HepG2 (cell line): Measurements from ENCODE around the gene SHE. TPM values are rescaled to one million over a fixed set of nuclear protein-coding genes. Genes with fewer than 3 reads are reported as not detected.

Experiments used
- ATAC-seq: fragments of 200-7000 bp; cut with Tn5 transposase; 3 replicates; pipeline ENCODE4 v1.9.1; 2020; ENCODE audit warnings: mild to moderate bottlenecking, moderate library complexity
- BruUV-seq: library from RNA; stranded (reverse); fragments of 400-500 nt; replicated peaks from 2 replicates; lab custom pipeline; 2021; lab: Mats Ljungman, UMichigan
- CTCF ChIA-PET: fragments of 300-600 bp; formaldehyde crosslinking; extraction: SDS; loops from one replicate; lab custom pipeline; 2021; ENCODE audit warnings: low total read pairs, inconsistent platforms, low intra/inter-chr PET ratio; lab: Yijun Ruan, JAX
- POLR2A ChIA-PET: fragments of 350-600 bp; sonication (Branson Sonifier 250); formaldehyde crosslinking; loops from one replicate; lab custom pipeline; 2020; ENCODE audit warnings: antibody characterized with exemption, inconsistent platforms; lab: Yijun Ruan, JAX
- DNase-seq: peaks from one replicate; pipeline ENCODE4 v3.0.0-alpha.2; 2015; ENCODE audit warnings: low spot score
- FAIRE-seq: peaks from 3 replicates; lab custom pipeline; 2011; peaks lifted over from hg19 to GRCh38; lab: Jason Lieb, UNC
- H2AFZ ChIP-seq: one replicate; pipeline ENCODE4 v1.6.1; 2011; ENCODE audit warnings: low read length, inconsistent platforms
- H3K27ac ChIP-seq: fragments of 300-600 bp; 3 replicates; pipeline ENCODE4 v1.8.0; 2011; ENCODE audit warnings: mixed run types, mild to moderate bottlenecking, mixed read lengths, low read length, inconsistent platforms; ENCODE audit not compliant: insufficient read depth; ENCODE audit errors: extremely low read length
- H3K27me3 ChIP-seq, 2 experiments: fragments of 200-600 bp in 1 of 2; 2 replicates in 1 of 2; 3 replicates in 1 of 2; pipeline versions ENCODE4 v1.6.0 to v1.8.0; 2011; ENCODE audit warnings: low read length in 2 of 2, mild to moderate bottlenecking in 2 of 2, moderate library complexity in 2 of 2, inconsistent platforms in 1 of 2; ENCODE audit not compliant: insufficient read depth in 2 of 2, control insufficient read depth in 1 of 2
- H3K36me3 ChIP-seq, 2 experiments: fragments of 200-600 bp in 1 of 2; replicated peaks in 1 of 2; 2 replicates in 1 of 2; 3 replicates in 1 of 2; pipeline versions ENCODE4 v1.5.1 to v1.8.0; 2011; ENCODE audit warnings: low read length in 2 of 2, inconsistent platforms in 1 of 2; ENCODE audit not compliant: insufficient read depth in 2 of 2, control insufficient read depth in 1 of 2
- H3K4me1 ChIP-seq: 2 replicates; pipeline ENCODE4 v1.5.1; 2012; ENCODE audit warnings: low read length, inconsistent platforms; ENCODE audit not compliant: insufficient read depth
- H3K4me2 ChIP-seq: 2 replicates; pipeline ENCODE4 v1.6.0; 2011; ENCODE audit warnings: low read depth, low read length, inconsistent platforms
- H3K4me3 ChIP-seq, 3 experiments: fragments of 200-600 bp in 1 of 3; sonication (generic), shearing (Covaris generic) in 1 of 3; replicated peaks in 1 of 3; 2 replicates each; pipeline ENCODE4 v1.5.1; 2011 to 2016; ENCODE audit warnings: low read length in 3 of 3, inconsistent platforms in 2 of 3, low read depth in 2 of 3, mild to moderate bottlenecking in 2 of 3, control low read depth in 1 of 3, mixed read lengths in 1 of 3; ENCODE audit not compliant: insufficient read depth in 1 of 3
- H3K79me2 ChIP-seq: one replicate; pipeline ENCODE4 v1.6.1; 2011; ENCODE audit warnings: low read length, inconsistent platforms; ENCODE audit not compliant: insufficient read depth
- H3K9ac ChIP-seq: 2 replicates; pipeline ENCODE4 v1.6.0; 2011; ENCODE audit warnings: mild to moderate bottlenecking, low read depth, low read length, inconsistent platforms; ENCODE audit not compliant: insufficient read depth
- H3K9me3 ChIP-seq: 2 replicates; pipeline ENCODE4 v1.5.1; 2012; ENCODE audit warnings: mild to moderate bottlenecking, low read length
- H4K20me1 ChIP-seq: 2 replicates; pipeline ENCODE4 v1.6.0; 2011; ENCODE audit warnings: inconsistent platforms, mild to moderate bottlenecking, low read length, moderate library complexity; ENCODE audit not compliant: insufficient read depth
- CBX2 ChIP-seq, 2 experiments: fragments of 200-600 bp in 1 of 2; sonication (generic); formaldehyde crosslinking in 1 of 2; IDR thresholded peaks; 2 replicates each; pipeline versions ENCODE4 v1.7.0 to v1.8.1; 2018 to 2022; ENCODE audit warnings: low read depth in 2 of 2, low read length in 1 of 2, mild to moderate bottlenecking in 1 of 2, missing genetic modification reagents in 1 of 2
- ETV6 ChIP-seq: sonication (generic); formaldehyde crosslinking; conservative IDR thresholded peaks from 2 replicates; pipeline ENCODE4 v1.4.0; 2020; ENCODE audit warnings: missing genetic modification reagents
- FOXP1 ChIP-seq, 2 experiments: fragments of 450-650 bp in 1 of 2; IDR thresholded peaks; 2 replicates each; pipeline ENCODE4 v1.6.1; 2017 to 2018; ENCODE audit warnings: antibody characterized with exemption in 1 of 2
- GATAD1 ChIP-seq: IDR thresholded peaks from 2 replicates; pipeline ENCODE4 v1.6.1; 2016; ENCODE audit warnings: missing genetic modification reagents, missing compliant biosample characterization
- HMG20B ChIP-seq: conservative IDR thresholded peaks from 2 replicates; pipeline ENCODE4 v1.6.1; 2016; ENCODE audit warnings: missing genetic modification reagents, missing compliant biosample characterization
- IKZF4 ChIP-seq: sonication (generic); formaldehyde crosslinking; IDR thresholded peaks from 2 replicates; pipeline ENCODE4 v1.5.1; 2020; ENCODE audit warnings: borderline replicate concordance, mild to moderate bottlenecking, low read depth, missing genetic modification reagents; ENCODE audit errors: not compliant biosample characterization
- KDM2A ChIP-seq: sonication (generic); formaldehyde crosslinking; IDR thresholded peaks from 2 replicates; pipeline ENCODE4 v1.4.0; 2020; ENCODE audit warnings: low read depth, missing genetic modification reagents, borderline replicate concordance
- STAG1 ChIP-seq: sonication (generic); formaldehyde crosslinking; IDR thresholded peaks from 2 replicates; pipeline ENCODE4 v1.4.0; 2020; ENCODE audit warnings: missing genetic modification reagents
- ZNF253 ChIP-seq: sonication (generic); formaldehyde crosslinking; IDR thresholded peaks from 2 replicates; pipeline ENCODE4 v1.8.0; 2022; ENCODE audit warnings: mild to moderate bottlenecking, missing genetic modification reagents, borderline replicate concordance
- ZNF329 ChIP-seq: sonication (generic); formaldehyde crosslinking; IDR thresholded peaks from 2 replicates; pipeline ENCODE4 v1.9.0; 2021; ENCODE audit warnings: low read depth, mild to moderate bottlenecking, missing genetic modification reagents
- ZNF383 ChIP-seq: sonication (generic); formaldehyde crosslinking; IDR thresholded peaks from 2 replicates; pipeline ENCODE4 v1.4.0; 2020; ENCODE audit warnings: missing genetic modification reagents, mild to moderate bottlenecking, borderline replicate concordance
- WGBS: methylation state at CpG from one replicate; pipeline ENCODE4 v1.1.6; 2017; ENCODE audit warnings: low lambda C conversion rate; 5-methylcytosine and 5-hydroxymethylcytosine counted together
- in situ Hi-C: cut with HindIII; loops from 2 replicates; pipeline ENCODE4 v1.10.0; 2017; ENCODE audit warnings: low pct_unique_long_range_greater_than_20kb; ENCODE audit not compliant: extremely low pct_ligation_motif_present
- intact Hi-C: fragments of 100-400 bp; cut with micrococcal nuclease; formaldehyde crosslinking; loops from one replicate; pipeline ENCODE4 v1.10.0; 2022; ENCODE audit not compliant: unreplicated experiment
- polyA plus RNA-seq, 8 experiments: library from polyadenylated mRNA; depleted of rRNA in 3 of 8; stranded (reverse) in 7 of 8; unstranded in 1 of 8; fragments of >200 nt; fragmentation: Illumina TruSeq in 4 of 8; extraction: Trizol in 4 of 8; gene quantifications; 2 replicates each; pipeline versions ENCODE4 v1.2.1 to v1.2.3, GENCODE V29; 2011 to 2016; ENCODE audit warnings: low read depth in 4 of 8, missing spikeins in 1 of 8, mixed read lengths in 1 of 8; ENCODE audit not compliant: insufficient read depth in 1 of 8
- total RNA-seq, 5 experiments: library from RNA; depleted of rRNA; stranded (reverse); fragments of >200 nt; fragmentation: Illumina TruSeq; extraction: Trizol; gene quantifications; 2 replicates each; pipeline ENCODE4 v1.2.3, GENCODE V29; 2016; ENCODE audit warnings: low read depth in 1 of 5
- TF ChIP-seq, protein P1 (sequence below): sonication (generic); formaldehyde crosslinking; IDR thresholded peaks from 2 replicates; pipeline ENCODE4 v1.5.0; 2020; ENCODE audit warnings: mild to moderate bottlenecking, missing genetic modification reagents, moderate library complexity
- TF ChIP-seq, protein P2 (sequence below): sonication (generic); formaldehyde crosslinking; IDR thresholded peaks from 2 replicates; pipeline ENCODE4 v1.4.0; 2020; ENCODE audit warnings: mild to moderate bottlenecking, missing genetic modification reagents
- TF ChIP-seq, protein P3 (sequence below): sonication (generic); formaldehyde crosslinking; IDR thresholded peaks from 2 replicates; pipeline ENCODE4 v1.8.1; 2023; ENCODE audit warnings: mild to moderate bottlenecking, missing genetic modification reagents
- TF ChIP-seq, protein P4 (sequence below): sonication (generic); formaldehyde crosslinking; IDR thresholded peaks from 2 replicates; pipeline ENCODE4 v1.5.0; 2020; ENCODE audit warnings: missing genetic modification reagents, mild to moderate bottlenecking, borderline replicate concordance
- TF ChIP-seq, protein P5 (sequence below): sonication (generic); formaldehyde crosslinking; IDR thresholded peaks from 2 replicates; pipeline ENCODE4 v1.4.0; 2020; ENCODE audit warnings: missing genetic modification reagents
- TF ChIP-seq, protein P6 (sequence below): sonication (generic); formaldehyde crosslinking; IDR thresholded peaks from 2 replicates; pipeline ENCODE4 v1.4.0; 2020; ENCODE audit warnings: missing genetic modification reagents

The SHE gene
- total and polyA plus RNA-seq, 2 of the 13 experiments (the other 11 are each of a cell fraction or from before 2014, with no cell fraction given), result not detected

DNA sequence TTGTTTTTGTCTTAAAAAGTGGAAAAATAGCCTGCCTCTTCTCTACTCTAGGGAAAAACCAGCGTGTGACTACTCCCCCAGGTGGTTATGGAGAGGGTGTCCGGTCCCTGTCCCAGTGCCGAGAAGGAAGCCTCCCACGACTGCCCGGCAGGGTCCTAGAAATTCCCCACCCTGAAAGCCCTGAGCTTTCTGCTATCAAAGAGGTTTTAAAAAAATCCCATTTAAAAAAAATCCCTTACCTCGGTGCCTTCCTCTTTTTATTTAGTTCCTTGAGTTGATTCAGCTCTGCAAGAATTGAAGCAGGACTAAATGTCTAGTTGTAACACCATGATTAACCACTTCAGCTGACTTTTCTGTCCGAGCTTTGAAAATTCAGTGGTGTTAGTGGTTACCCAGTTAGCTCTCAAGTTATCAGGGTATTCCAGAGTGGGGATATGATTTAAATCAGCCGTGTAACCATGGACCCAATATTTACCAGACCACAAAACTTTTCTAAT is 35.2 kb downstream of the SHE start:
- Histone ChIP-seq H3K27me3 (no peaks in the 10 kb centered on the region), H3K9ac (no peak overlapping the region), H2AFZ (no peak overlapping the region), H3K36me3 (no peaks in the 10 kb centered on the region), H3K4me1 (peaks cover 10% of the 10 kb centered on the region), H3K27ac (no peak overlapping the region)
- WGBS, result 74% methylated on average over 8 of the region's 8 CpGs
- ChIA-PET CTCF (no interaction called here), POLR2A (no interaction called here)
- no peak for TF ChIP-seq HMG20B (CRISPR knock-in tag)
- TF ChIP-seq IKZF4, result no peak
- no peak for TF ChIP-seq KDM2A (CRISPR knock-in tag)
- no peak for TF ChIP-seq ETV6 (CRISPR knock-in tag)
- no peak for TF ChIP-seq ZNF329 (CRISPR knock-in tag)
- no peak for TF ChIP-seq ZNF383 (CRISPR knock-in tag)
- TF ChIP-seq, protein P1, sequence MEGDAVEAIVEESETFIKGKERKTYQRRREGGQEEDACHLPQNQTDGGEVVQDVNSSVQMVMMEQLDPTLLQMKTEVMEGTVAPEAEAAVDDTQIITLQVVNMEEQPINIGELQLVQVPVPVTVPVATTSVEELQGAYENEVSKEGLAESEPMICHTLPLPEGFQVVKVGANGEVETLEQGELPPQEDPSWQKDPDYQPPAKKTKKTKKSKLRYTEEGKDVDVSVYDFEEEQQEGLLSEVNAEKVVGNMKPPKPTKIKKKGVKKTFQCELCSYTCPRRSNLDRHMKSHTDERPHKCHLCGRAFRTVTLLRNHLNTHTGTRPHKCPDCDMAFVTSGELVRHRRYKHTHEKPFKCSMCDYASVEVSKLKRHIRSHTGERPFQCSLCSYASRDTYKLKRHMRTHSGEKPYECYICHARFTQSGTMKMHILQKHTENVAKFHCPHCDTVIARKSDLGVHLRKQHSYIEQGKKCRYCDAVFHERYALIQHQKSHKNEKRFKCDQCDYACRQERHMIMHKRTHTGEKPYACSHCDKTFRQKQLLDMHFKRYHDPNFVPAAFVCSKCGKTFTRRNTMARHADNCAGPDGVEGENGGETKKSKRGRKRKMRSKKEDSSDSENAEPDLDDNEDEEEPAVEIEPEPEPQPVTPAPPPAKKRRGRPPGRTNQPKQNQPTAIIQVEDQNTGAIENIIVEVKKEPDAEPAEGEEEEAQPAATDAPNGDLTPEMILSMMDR (CRISPR knock-in tag), result 0 out of 2 replicates have a peak, but pooled peaks have one; percentile 19
- TF ChIP-seq ZNF253 (CRISPR knock-in tag), result no peak
- no peak for TF ChIP-seq FOXP1 (IDR thresholded peaks at IDR 0.05)
- TF ChIP-seq FOXP1 (CRISPR knock-in tag; IDR thresholded peaks at IDR 0.05), result no peak
- TF ChIP-seq, protein P2, sequence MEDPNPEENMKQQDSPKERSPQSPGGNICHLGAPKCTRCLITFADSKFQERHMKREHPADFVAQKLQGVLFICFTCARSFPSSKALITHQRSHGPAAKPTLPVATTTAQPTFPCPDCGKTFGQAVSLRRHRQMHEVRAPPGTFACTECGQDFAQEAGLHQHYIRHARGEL (CRISPR knock-in tag), result no peak
- TF ChIP-seq GATAD1 (CRISPR knock-in tag), result no peak
- TF ChIP-seq, protein P3, sequence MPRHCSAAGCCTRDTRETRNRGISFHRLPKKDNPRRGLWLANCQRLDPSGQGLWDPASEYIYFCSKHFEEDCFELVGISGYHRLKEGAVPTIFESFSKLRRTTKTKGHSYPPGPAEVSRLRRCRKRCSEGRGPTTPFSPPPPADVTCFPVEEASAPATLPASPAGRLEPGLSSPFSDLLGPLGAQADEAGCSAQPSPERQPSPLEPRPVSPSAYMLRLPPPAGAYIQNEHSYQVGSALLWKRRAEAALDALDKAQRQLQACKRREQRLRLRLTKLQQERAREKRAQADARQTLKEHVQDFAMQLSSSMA (CRISPR knock-in tag), result no peak
- peak; percentile 30; the same call in 1 of the 2 replicates for TF ChIP-seq STAG1 (CRISPR knock-in tag)
- TF ChIP-seq, protein P4, sequence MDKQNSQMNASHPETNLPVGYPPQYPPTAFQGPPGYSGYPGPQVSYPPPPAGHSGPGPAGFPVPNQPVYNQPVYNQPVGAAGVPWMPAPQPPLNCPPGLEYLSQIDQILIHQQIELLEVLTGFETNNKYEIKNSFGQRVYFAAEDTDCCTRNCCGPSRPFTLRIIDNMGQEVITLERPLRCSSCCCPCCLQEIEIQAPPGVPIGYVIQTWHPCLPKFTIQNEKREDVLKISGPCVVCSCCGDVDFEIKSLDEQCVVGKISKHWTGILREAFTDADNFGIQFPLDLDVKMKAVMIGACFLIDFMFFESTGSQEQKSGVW (CRISPR knock-in tag), result no peak
- TF ChIP-seq, protein P5, sequence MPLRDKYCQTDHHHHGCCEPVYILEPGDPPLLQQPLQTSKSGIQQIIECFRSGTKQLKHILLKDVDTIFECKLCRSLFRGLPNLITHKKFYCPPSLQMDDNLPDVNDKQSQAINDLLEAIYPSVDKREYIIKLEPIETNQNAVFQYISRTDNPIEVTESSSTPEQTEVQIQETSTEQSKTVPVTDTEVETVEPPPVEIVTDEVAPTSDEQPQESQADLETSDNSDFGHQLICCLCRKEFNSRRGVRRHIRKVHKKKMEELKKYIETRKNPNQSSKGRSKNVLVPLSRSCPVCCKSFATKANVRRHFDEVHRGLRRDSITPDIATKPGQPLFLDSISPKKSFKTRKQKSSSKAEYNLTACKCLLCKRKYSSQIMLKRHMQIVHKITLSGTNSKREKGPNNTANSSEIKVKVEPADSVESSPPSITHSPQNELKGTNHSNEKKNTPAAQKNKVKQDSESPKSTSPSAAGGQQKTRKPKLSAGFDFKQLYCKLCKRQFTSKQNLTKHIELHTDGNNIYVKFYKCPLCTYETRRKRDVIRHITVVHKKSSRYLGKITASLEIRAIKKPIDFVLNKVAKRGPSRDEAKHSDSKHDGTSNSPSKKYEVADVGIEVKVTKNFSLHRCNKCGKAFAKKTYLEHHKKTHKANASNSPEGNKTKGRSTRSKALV (CRISPR knock-in tag), result no peak
- TF ChIP-seq, protein P6, sequence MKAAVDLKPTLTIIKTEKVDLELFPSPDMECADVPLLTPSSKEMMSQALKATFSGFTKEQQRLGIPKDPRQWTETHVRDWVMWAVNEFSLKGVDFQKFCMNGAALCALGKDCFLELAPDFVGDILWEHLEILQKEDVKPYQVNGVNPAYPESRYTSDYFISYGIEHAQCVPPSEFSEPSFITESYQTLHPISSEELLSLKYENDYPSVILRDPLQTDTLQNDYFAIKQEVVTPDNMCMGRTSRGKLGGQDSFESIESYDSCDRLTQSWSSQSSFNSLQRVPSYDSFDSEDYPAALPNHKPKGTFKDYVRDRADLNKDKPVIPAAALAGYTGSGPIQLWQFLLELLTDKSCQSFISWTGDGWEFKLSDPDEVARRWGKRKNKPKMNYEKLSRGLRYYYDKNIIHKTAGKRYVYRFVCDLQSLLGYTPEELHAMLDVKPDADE (CRISPR knock-in tag), result no peak
- TF ChIP-seq CBX2 (IDR thresholded peaks at IDR 0.05; ENCODE audit: low read depth, low read length), result no peak
- no peak for TF ChIP-seq CBX2 (CRISPR knock-in tag; IDR thresholded peaks at IDR 0.05; ENCODE audit: low read depth)
- TF ChIP-seq, all 625 proteins: peak for 2
- ATAC-seq (peak; percentile 48; the same call in 1 of the 3 replicates), FAIRE-seq (no peak), DNase-seq (no peak)
- Histone ChIP-seq H4K20me1 (no peaks in the 10 kb centered on the region), H3K79me2 (no peaks in the 10 kb centered on the region), H3K9me3 (no peaks in the 10 kb centered on the region), H3K4me3 (no peak overlapping the region), H3K4me2 (no peak overlapping the region)
- no TSS peak for BruUV-seq
- in situ Hi-C loops, result no loop called here
- intact Hi-C loops, result no loop called here
